TTC549 (cell line): ENCODE data around the gene EGLN1.

Experiments used
- FAIRE-seq: peaks from 2 replicates; lab custom pipeline; 2012; peaks lifted over from hg19 to GRCh38; lab: Jason Lieb, UNC

Gene EGLN1

DNA sequence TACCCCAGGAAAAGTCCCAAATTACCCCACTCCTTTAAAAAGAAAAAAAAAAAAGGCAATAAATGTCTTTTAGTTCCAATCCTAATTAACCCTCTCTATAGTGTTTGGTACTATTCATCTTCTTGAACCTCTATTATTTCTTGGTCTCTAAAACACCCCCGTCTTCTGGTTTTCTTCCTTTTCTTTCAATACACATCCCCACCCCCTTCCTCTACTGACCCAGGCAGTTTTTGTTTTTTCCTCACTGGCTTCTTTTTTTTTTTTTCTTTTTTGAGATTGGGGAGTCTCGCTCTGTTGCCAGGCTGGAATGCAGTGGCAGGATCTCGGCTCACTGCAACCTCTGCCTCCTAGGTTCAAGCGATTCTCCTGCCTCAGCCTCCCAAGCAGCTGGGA is 26.1 kb downstream of the EGLN1 start:
- FAIRE-seq = no peak

DNA sequence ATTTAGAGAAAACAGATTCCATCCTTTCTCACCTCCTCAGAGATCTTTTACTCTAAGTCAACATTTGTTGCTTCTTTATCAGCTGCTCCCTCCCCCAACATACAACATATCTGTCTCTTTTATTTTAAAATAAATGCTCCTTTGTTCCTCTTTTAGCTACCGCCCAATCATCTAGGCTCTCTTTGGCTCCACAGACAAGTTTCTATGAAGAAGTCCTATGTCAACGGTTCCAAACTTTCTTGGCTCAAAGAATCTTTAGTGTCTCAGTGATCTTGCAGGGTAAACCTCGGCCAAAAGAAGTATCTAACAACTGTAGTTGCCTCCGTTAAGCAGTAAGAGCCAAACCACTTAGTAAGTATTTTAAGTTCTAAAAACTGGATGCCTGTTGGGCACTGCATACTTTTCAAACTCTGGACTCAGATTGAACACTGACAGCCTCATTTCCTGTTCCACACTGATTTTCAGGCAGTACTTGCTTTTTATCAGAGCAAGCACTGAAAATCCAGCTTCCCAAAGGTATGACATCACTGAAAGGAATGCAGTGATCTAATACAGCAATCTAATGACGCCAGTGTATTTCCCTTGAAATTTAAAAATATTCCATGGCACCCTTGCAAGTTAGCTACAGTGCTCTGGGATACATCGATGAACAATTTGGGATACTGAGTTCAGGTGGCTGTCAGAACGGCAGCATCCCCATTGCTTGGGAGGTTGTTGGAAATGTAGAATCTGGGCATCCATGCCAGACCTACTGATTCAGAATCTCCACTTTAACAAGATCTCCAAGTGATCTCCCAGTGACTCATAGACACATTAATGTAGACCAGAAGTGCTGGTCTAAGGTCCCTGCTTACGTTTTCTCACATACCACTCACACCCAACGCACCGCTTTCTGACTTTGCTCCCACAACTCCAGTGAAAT is 26.8 kb downstream of the EGLN1 start:
- FAIRE-seq = no peak

GRCh38 chr1:231393668-231394067 is 28.4 kb downstream of the EGLN1 start:
- FAIRE-seq = no peak

- no peak for FAIRE-seq
Measured at GRCh38 chr1:231392389-231393131, 29.5 kb downstream of the EGLN1 start.

- FAIRE-seq = no peak
Measured at GRCh38 chr1:231390071-231390470, 32.0 kb downstream of the EGLN1 start.

- FAIRE-seq = no peak
Measured at GRCh38 chr1:231387770-231388669, 34.1 kb downstream of the EGLN1 start.

- FAIRE-seq = peak; percentile 71
Measured at GRCh38 chr1:231386466-231386865, 35.6 kb downstream of the EGLN1 start.

GRCh38 chr1:231385416-231385748 is 36.7 kb downstream of the EGLN1 start:
- no peak for FAIRE-seq

DNA sequence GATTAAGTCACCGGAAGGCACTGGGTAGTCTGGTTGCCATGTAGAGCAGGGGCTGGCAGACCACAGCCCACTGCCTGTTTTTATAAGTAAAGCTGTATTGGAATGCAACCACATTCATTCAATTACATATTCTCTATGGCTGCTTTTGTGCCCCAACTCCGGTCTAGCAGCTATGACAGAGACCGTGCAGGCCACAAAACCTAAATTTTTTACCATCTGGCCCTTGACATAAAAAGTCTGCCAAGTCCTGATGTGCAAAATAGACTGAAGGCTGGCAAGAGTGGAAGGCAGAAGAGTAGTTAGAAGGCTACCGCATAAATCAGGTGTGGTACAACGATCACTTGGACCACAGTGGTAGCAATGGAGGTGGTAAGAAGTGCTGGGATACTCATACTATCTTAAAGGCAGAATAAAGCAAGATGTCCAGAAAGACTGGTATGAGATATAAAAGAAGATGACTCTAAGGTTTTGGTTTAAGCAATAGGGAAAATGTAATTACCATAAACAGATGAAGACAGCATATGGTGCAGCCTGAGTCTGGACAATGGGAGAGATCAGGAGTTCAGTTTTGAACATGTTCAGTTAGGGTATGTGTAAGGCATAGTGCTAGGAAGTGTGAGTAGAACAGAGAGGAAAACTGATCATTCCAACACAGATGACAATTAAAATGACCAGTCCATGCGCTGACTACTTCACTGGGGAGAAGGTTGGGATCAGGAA is 37.2 kb downstream of the EGLN1 start:
- FAIRE-seq = no peak

DNA sequence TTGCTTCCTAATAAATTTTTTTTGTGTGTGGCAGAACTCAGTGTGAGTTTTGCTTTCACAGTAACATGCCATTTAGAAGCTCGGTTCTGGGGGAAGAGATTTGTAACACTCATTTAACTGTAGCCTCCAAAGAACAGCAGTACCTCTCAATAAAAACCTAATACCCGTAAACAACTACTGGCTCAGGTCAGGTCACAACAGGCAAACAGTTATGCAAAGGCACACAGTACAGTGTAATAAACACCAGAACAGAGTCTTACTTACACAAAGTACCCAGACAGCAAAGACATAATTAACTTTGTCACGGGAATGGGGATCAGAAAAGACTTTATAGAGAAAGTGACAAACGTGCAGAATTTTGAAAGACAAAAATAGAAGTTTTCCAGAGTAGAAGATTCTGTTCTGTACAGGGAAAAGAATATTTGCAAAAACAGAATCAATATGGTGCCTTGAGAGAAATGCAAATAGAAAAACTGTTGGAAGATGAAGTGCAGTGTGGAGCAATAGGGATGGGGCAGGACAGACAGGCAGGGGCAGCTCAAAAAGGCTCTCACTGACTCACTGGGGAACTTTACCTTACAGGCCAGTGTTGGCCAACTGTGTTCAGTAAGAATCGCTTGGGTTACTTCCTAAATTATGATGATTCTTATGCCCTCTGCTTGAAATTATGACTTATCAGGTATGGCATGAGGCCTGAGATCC is 38.8 kb downstream of the EGLN1 start:
- FAIRE-seq = no peak

GRCh38 chr1:231382426-231382825 is 39.7 kb downstream of the EGLN1 start:
- no peak for FAIRE-seq

DNA sequence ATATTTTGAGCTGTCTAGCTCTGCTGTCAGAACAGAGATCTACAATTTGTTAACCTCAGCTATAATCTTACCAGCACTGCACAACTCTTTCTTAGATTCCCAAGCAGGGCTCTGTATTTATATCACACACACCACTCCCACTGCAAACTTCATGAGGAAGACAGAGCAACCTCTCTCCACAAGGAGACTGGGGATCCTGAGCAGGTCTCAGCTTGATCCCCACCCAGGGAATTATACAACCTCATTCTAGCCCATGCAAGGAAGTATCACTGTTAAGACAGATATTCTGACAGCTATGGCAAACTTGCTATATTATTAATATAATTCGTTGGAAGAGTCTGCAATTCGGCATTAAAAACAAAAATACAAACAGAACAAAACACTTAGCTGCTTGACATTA is 40.4 kb downstream of the EGLN1 start:
- no peak for FAIRE-seq

GRCh38 chr1:231376875-231377549 is 45.1 kb downstream of the EGLN1 start:
- no peak for FAIRE-seq

DNA sequence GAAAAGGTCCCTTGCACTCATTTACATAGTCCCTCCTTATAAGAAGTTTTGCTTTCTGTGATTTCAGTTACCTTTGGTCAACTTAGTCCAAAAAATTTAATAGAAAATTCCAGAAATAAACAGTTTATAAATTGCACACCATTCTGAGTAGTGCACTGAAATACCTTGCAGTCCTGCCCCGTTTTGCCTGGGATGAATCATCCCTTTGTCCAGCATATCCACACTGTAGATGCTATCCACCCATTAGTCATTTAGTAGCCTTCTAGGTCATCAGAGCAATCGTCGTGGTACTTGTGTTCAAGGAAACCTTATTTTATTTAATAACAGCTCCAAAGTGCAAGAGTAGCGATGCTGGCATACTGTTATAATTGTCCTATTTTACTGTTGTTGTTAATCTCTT is 46.0 kb downstream of the EGLN1 start:
- FAIRE-seq = no peak

- no peak for FAIRE-seq
Measured at GRCh38 chr1:231374394-231374793, 47.7 kb downstream of the EGLN1 start.

DNA sequence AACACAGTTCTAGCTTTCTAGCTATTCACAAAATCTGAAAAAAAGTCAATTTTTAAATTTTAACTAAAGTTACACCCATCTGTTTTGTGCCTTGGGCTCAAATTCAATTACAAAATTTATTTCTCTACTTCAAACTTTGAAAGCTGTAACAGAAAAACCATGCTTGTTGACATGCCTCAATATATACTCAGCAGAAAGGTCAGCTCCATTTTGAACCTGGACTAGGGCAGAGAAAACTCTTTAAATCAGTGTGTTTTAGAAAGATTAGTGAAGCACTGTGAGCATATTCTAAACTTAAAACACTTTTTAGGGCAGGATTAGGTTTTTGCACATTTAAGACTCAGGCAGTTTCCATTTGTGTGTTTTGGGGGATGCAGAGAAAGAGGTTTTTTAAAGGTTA is 49.6 kb downstream of the EGLN1 start:
- no peak for FAIRE-seq

- FAIRE-seq = no peak
Measured at GRCh38 chr1:231369282-231369681, 52.8 kb downstream of the EGLN1 start.

DNA sequence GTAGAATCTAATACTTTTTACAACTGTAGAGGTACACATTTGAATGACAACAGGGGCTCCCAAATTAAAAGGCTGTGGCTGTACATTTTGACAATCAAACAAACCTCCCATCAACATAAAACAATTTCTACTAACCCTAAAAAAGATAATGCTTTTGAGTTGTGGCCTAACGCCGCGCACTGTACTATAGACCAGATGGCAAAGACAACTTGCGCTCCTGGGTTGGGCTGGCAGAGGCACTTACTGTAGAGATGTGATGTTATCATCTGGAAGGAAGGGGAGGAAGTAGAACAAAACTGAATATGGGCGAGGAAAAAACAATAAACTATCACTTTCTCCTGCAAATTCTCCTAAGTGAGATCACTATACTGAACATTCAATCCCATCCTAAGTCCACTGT is 57.9 kb downstream of the EGLN1 start:
- no peak for FAIRE-seq

- peak; percentile 22 for FAIRE-seq
Measured at GRCh38 chr1:231363624-231364023, 58.5 kb downstream of the EGLN1 start.

DNA sequence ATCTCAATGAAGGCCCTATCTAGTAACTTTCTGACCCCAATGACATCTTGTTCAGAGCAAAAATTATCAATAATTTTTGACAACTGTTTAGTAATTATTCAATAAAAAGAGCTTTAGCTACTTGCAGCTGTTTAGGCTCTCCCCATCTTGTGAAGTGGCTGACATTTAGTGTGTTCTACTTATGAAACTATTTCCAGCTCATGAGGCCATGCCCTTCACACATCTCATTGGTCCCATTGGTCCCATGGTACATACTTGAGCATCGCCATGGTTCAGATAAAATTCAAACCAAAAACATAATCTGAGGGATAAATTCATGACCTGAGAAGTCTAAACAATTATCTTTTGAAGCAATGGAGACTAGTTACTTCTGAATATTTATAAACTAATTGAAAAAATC is 59.8 kb downstream of the EGLN1 start:
- no peak for FAIRE-seq

DNA sequence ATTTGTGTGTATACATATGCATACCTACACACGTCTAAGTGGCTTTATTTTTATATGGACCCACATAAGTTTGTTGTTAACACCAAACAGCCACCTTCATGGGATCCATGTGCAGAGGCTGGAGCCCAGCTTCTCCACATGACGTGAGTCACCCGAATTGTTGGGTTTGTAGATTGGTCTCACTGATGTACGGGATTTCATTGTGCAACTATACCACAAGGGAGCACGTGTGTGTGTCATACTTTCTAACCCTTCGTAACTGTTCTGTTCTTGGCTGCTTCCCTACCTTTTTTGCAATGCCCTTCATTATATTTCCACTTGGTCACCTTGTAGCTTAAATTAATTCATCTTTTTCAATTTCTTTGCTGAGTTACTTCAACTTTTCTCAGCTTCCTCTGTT is 63.0 kb downstream of the EGLN1 start:
- FAIRE-seq = no peak
